Measurements from ENCODE around the gene ZNF385B. TPM values are rescaled to one million over a fixed set of nuclear protein-coding genes. Genes with fewer than 3 reads are reported as not detected.

Gene ZNF385B
- total RNA-seq, 1 experiment from 2014 or later = 0.28 TPM

DNA sequence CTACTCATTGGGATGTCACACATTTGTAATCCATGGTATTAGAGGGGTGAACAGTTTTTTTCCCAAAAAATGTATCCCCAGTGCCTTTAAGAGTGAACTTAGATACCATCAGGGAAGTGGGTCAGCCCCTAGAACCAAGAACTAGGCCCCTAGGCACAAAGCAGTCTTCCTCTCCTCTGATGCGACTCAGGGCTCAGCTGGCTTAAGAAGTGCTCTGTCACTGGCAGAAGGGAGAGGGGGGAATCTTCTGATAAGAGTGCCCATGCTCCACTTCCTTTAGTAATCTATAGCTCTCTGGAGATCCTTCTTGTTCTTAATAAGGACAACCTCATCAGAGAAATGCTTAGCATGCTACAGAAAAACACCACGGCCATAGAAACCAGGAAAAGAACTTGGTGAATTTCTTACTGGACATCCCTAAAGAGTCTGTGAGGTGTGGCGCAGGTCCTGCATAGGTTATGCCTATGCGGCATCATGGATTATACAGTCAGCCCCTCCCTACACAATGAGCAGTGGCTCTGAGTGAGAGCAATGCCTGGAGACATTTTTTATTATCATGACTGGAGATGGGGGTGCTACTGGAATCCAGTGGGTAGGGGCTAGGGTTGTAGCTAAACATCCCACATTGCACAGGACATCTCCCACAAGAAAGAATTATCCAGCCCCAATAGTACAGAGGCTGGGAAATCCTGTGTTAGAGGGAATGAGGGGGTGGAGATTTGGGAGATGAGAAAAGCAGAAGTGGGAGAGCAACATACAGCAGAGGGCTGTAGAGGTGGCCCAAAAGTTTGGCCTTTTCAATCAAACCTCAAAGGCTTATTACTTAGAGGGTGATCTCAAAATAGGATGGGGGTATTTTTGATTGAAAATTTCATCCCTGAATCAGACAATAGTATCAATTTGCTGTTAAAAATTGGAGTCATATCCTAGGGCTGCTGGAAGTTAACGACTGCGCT is 21.7 kb upstream of the ZNF385B start:
- intact Hi-C loops (cut with micrococcal nuclease; ENCODE audit: unreplicated experiment) = no loop called here
- Histone ChIP-seq H3K9me3 (ENCODE audit: control insufficient read depth, insufficient read depth, low read depth, low read length) (no peaks in the 10 kb centered on the region), H3K27ac (ENCODE audit: low read length) (no peak overlapping the region), H3K36me3 (ENCODE audit: control insufficient read depth, insufficient read depth, low read length) (no peaks in the 10 kb centered on the region), H3K4me3 (ENCODE audit: low read depth in 2 of 2, low read length in 2 of 2) (no peak overlapping the region), H3K27me3 (ENCODE audit: control insufficient read depth, insufficient read depth, low read length) (no peaks in the 10 kb centered on the region), H3K4me1 (ENCODE audit: control insufficient read depth, insufficient read depth, low read length) (no peaks in the 10 kb centered on the region)
- ATAC-seq (no peak), DNase-seq (ENCODE audit: low read depth, low spot score) (no peak)
- ChIA-PET POLR2A (no interaction called here), CTCF (no interaction called here)
- no TSS peak for BruUV-seq (replicated peaks)
- TF ChIP-seq CTCF (IDR thresholded peaks at IDR 0.05) (no peak), TCF7L2 (IDR thresholded peaks at IDR 0.05; ENCODE audit: low read depth, low read length) (no peak), REST (IDR thresholded peaks at IDR 0.05; ENCODE audit: insufficient read depth in 1 of 2, low read depth in 2 of 2, low read length in 1 of 2) (no peak), SIN3A (IDR thresholded peaks at IDR 0.05; ENCODE audit: borderline replicate concordance, insufficient read depth, low read depth, low read length) (no peak), POLR2AphosphoS5 (IDR thresholded peaks at IDR 0.05; ENCODE audit: low read depth, low read length) (no peak)
- in situ Hi-C loops (cut with HindIII; ENCODE audit: low pct_unique_long_range_greater_than_20kb, low sequenced_read_pairs) = no loop called here

- TF ChIP-seq TCF7L2 (IDR thresholded peaks at IDR 0.05; ENCODE audit: low read depth, low read length) (no peak), SIN3A (IDR thresholded peaks at IDR 0.05; ENCODE audit: borderline replicate concordance, insufficient read depth, low read depth, low read length) (no peak), REST (IDR thresholded peaks at IDR 0.05; ENCODE audit: insufficient read depth in 1 of 2, low read depth in 2 of 2, low read length in 1 of 2) (no peak), CTCF (IDR thresholded peaks at IDR 0.05) (no peak), POLR2AphosphoS5 (IDR thresholded peaks at IDR 0.05; ENCODE audit: low read depth, low read length) (no peak)
- Histone ChIP-seq H3K36me3 (ENCODE audit: control insufficient read depth, insufficient read depth, low read length) (no peaks in the 10 kb centered on the region), H3K27ac (ENCODE audit: low read length) (no peak overlapping the region), H3K4me1 (ENCODE audit: control insufficient read depth, insufficient read depth, low read length) (no peaks in the 10 kb centered on the region), H3K4me3 (ENCODE audit: low read depth in 2 of 2, low read length in 2 of 2) (no peak overlapping the region), H3K27me3 (ENCODE audit: control insufficient read depth, insufficient read depth, low read length) (no peaks in the 10 kb centered on the region), H3K9me3 (ENCODE audit: control insufficient read depth, insufficient read depth, low read depth, low read length) (no peaks in the 10 kb centered on the region)
- intact Hi-C loops (cut with micrococcal nuclease; ENCODE audit: unreplicated experiment) (no loop called here), in situ Hi-C loops (cut with HindIII; ENCODE audit: low pct_unique_long_range_greater_than_20kb, low sequenced_read_pairs) (no loop called here)
- no peak for DNase-seq (ENCODE audit: low read depth, low spot score)
- ChIA-PET CTCF (no interaction called here), POLR2A (no interaction called here)
- no TSS peak for BruUV-seq (replicated peaks)
- ATAC-seq = no peak
Observed at GRCh38 chr2:179877601-179878364, 16.4 kb upstream of the ZNF385B start.

All from Panc1 (cell line).